NK-92 treated with Interleukin-12 subunit alpha and Interleukin-12 subunit beta, amount 100 ng/mL, for 24 hours (cell line): ENCODE results near the gene NRIP1.
"Not testable (repeated sequence)": the region's sequence is repeated elsewhere in the genome, so short reads cannot be mapped to it uniquely, and the experiment has no call there.

Experiments
- DNase-seq: peaks from one replicate; lab custom pipeline; 2025; lab: John Stamatoyannopoulos, UW

Gene NRIP1

GRCh38 chr21:15037095-15037899, 27.5 kb downstream of the NRIP1 start:
- no peak for DNase-seq

GRCh38 chr21:15036189-15036588, 28.6 kb downstream of the NRIP1 start:
- DNase-seq: no peak

GRCh38 chr21:15034126-15034853, 30.5 kb downstream of the NRIP1 start:
- DNase-seq: no peak

- no peak for DNase-seq
These were observed 32.9 kb downstream of the NRIP1 start for GRCh38 chr21:15031790-15032357.

GRCh38 chr21:15031362-15031761, 33.4 kb downstream of the NRIP1 start:
- not testable (repeated sequence) for DNase-seq

- DNase-seq: not testable (repeated sequence)
These were observed 33.9 kb downstream of the NRIP1 start for GRCh38 chr21:15030861-15031260.

- no peak for DNase-seq
These were observed 35.7 kb downstream of the NRIP1 start for GRCh38 chr21:15029077-15029476.

- DNase-seq: no peak
These were observed 36.6 kb downstream of the NRIP1 start for GRCh38 chr21:15028186-15028585.

- DNase-seq: no peak
These were observed 37.7 kb downstream of the NRIP1 start for GRCh38 chr21:15027056-15027455.

- DNase-seq: no peak
These were observed 38.4 kb downstream of the NRIP1 start for GRCh38 chr21:15026370-15026769.

- no peak for DNase-seq
These were observed 41.0 kb downstream of the NRIP1 start for GRCh38 chr21:15023776-15024175.

- DNase-seq: no peak
These were observed 42.1 kb downstream of the NRIP1 start for GRCh38 chr21:15022608-15023261.

GRCh38 chr21:15020797-15021196, 44.0 kb downstream of the NRIP1 start:
- DNase-seq: no peak

- DNase-seq: no peak
These were observed 46.4 kb downstream of the NRIP1 start for GRCh38 chr21:15018382-15018781.

- DNase-seq: no peak
These were observed 49.0 kb downstream of the NRIP1 start for GRCh38 chr21:15015622-15016471.

- no peak for DNase-seq
These were observed 50.6 kb downstream of the NRIP1 start for GRCh38 chr21:15014221-15014620.

- DNase-seq: no peak
These were observed 52.8 kb downstream of the NRIP1 start for GRCh38 chr21:15011967-15012366.

- no peak for DNase-seq
These were observed 54.2 kb downstream of the NRIP1 start for GRCh38 chr21:15010645-15011044.

GRCh38 chr21:15009837-15010363, 54.9 kb downstream of the NRIP1 start:
- no peak for DNase-seq

- DNase-seq: no peak
These were observed 57.0 kb downstream of the NRIP1 start for GRCh38 chr21:15007716-15008296.
